PC-9 (cell line): ENCODE results near the gene UMAD1.

Source experiments
- CTCF ChIP-seq: fragments of 200-600 bp; sonication (generic); conservative IDR thresholded peaks from 2 replicates; pipeline ENCODE4 v1.6.1; 2017; ENCODE audit warnings: mixed run types, antibody characterized with exemption, mild to moderate bottlenecking, moderate library complexity
- EZH2 ChIP-seq: fragments of 200-600 bp; sonication (generic); IDR thresholded peaks from 2 replicates; pipeline ENCODE4 v1.8.0; 2017; ENCODE audit warnings: antibody characterized with exemption, low read depth

GRCh38 chr7:7848892-7849291, 208.3 kb downstream of the UMAD1 start:
- TF ChIP-seq EZH2 (no peak), CTCF (no peak)
